Panc1 (cell line): Measurements from ENCODE around the gene BIVM.

Experiments used
- POLR2AphosphoS5 ChIP-seq: IDR thresholded peaks from 2 replicates; pipeline ENCODE4 v1.6.1; 2012; ENCODE audit warnings: mild to moderate bottlenecking, low read depth, low read length, moderate library complexity
- SIN3A ChIP-seq: IDR thresholded peaks from 2 replicates; pipeline ENCODE4 v1.6.1; 2012; ENCODE audit warnings: low read depth, mild to moderate bottlenecking, low read length, moderate library complexity, borderline replicate concordance; ENCODE audit not compliant: insufficient read depth
- TCF7L2 ChIP-seq: IDR thresholded peaks from 2 replicates; pipeline ENCODE4 v1.6.1; 2011; ENCODE audit warnings: mild to moderate bottlenecking, low read depth, low read length, inconsistent platforms
- TF ChIP-seq, protein P1 (sequence below): fragments of 450-650 bp; IDR thresholded peaks from 2 replicates; pipeline ENCODE4 v1.5.1; 2017; ENCODE audit warnings: mild to moderate bottlenecking
- TF ChIP-seq, protein P2 (sequence below), 2 experiments: IDR thresholded peaks; 2 replicates each; pipeline ENCODE4 v1.6.1; 2011 to 2012; ENCODE audit warnings: low read depth in 2 of 2, control low read depth in 1 of 2, low read length in 1 of 2, mild to moderate bottlenecking in 1 of 2, moderate library complexity in 1 of 2; ENCODE audit not compliant: insufficient read depth in 1 of 2

DNA sequence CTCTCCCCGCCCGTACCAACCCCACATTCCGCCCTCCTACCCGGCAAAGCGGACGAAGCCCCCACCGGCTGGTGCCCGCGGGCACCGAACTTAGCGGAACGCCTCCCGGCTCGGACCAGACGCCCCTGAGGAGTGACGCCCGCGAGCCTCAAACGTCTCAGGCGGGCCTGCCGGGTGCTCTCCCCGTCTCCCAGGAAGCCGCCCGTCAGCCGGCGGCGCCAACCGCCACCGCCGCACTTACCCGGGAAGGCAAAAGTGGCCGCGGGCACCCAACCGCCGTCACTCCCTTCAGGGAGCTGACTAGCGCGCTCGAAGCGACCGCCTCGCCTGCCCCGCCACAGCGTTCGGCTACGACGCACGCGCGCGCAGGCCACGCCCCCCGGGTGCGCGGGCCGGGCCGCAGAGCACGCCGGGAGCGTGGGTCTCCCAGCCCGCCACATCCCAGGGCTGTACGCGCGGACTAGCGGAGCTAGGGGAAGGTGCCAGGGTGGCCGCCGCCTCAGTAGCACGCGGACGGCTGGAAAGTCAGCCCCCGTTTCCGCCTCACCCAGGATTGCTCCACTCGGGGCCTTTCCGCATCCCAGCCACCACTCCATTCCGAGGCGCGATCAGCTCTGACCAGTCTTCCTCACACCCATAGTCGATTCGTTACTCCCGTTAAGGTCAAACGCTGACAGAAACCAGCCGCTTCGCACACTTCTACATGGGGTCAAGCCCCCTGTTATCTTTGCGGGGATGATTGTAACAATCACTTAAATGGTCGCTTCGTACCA, 25.3 kb upstream of the BIVM start, which contains the start of gene TEX30:
- TF ChIP-seq, protein P1, sequence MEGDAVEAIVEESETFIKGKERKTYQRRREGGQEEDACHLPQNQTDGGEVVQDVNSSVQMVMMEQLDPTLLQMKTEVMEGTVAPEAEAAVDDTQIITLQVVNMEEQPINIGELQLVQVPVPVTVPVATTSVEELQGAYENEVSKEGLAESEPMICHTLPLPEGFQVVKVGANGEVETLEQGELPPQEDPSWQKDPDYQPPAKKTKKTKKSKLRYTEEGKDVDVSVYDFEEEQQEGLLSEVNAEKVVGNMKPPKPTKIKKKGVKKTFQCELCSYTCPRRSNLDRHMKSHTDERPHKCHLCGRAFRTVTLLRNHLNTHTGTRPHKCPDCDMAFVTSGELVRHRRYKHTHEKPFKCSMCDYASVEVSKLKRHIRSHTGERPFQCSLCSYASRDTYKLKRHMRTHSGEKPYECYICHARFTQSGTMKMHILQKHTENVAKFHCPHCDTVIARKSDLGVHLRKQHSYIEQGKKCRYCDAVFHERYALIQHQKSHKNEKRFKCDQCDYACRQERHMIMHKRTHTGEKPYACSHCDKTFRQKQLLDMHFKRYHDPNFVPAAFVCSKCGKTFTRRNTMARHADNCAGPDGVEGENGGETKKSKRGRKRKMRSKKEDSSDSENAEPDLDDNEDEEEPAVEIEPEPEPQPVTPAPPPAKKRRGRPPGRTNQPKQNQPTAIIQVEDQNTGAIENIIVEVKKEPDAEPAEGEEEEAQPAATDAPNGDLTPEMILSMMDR, result no peak
- TF ChIP-seq, protein P2, sequence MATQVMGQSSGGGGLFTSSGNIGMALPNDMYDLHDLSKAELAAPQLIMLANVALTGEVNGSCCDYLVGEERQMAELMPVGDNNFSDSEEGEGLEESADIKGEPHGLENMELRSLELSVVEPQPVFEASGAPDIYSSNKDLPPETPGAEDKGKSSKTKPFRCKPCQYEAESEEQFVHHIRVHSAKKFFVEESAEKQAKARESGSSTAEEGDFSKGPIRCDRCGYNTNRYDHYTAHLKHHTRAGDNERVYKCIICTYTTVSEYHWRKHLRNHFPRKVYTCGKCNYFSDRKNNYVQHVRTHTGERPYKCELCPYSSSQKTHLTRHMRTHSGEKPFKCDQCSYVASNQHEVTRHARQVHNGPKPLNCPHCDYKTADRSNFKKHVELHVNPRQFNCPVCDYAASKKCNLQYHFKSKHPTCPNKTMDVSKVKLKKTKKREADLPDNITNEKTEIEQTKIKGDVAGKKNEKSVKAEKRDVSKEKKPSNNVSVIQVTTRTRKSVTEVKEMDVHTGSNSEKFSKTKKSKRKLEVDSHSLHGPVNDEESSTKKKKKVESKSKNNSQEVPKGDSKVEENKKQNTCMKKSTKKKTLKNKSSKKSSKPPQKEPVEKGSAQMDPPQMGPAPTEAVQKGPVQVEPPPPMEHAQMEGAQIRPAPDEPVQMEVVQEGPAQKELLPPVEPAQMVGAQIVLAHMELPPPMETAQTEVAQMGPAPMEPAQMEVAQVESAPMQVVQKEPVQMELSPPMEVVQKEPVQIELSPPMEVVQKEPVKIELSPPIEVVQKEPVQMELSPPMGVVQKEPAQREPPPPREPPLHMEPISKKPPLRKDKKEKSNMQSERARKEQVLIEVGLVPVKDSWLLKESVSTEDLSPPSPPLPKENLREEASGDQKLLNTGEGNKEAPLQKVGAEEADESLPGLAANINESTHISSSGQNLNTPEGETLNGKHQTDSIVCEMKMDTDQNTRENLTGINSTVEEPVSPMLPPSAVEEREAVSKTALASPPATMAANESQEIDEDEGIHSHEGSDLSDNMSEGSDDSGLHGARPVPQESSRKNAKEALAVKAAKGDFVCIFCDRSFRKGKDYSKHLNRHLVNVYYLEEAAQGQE (IDR thresholded peaks at IDR 0.05; ENCODE audit: insufficient read depth in 1 of 2, low read depth in 2 of 2, low read length in 1 of 2), result 0 out of 4 replicates have a peak, but pooled peaks of 1 of the 2 experiments have one; percentile 37
- TF ChIP-seq POLR2AphosphoS5 (peak; percentile 86), SIN3A (no peak), TCF7L2 (no peak)
